Left ventricle myocardium inferior (tissue), 1 donor: ENCODE measurements around the gene P4HA1. TPM values are rescaled to one million over a fixed set of nuclear protein-coding genes. Genes with fewer than 3 reads are reported as not detected.

Experiments
- DNase-seq: peaks from one replicate; pipeline ENCODE4 v3.0.0-alpha.2; 2020
- H3K27ac ChIP-seq: fragments of 200-600 bp; replicated peaks from 2 replicates; pipeline ENCODE4 v1.8.0; 2021
- H3K27me3 ChIP-seq: fragments of 200-600 bp; 2 replicates; pipeline ENCODE4 v1.8.0; 2021; ENCODE audit warnings: low read depth
- H3K36me3 ChIP-seq: fragments of 200-600 bp; 2 replicates; pipeline ENCODE4 v1.8.0; 2021
- H3K4me1 ChIP-seq: fragments of 200-600 bp; 2 replicates; pipeline ENCODE4 v1.8.0; 2021
- H3K4me3 ChIP-seq: fragments of 200-600 bp; 2 replicates; pipeline ENCODE4 v1.8.0; 2021; ENCODE audit warnings: mild to moderate bottlenecking, moderate library complexity
- H3K9me3 ChIP-seq: fragments of 200-600 bp; replicated peaks from 2 replicates; pipeline ENCODE4 v1.8.0; 2021
- CTCF ChIP-seq: fragments of 200-600 bp; IDR thresholded peaks from 2 replicates; pipeline ENCODE4 v1.8.0; 2021; ENCODE audit warnings: antibody characterized with exemption, mild to moderate bottlenecking, borderline replicate concordance
- intact Hi-C: fragments of 100-400 bp; cut with micrococcal nuclease; formaldehyde crosslinking; loops from one replicate; pipeline ENCODE4 v1.11.0; 2022
- long read RNA-seq: library from polyadenylated mRNA; unstranded; transcript quantifications from one replicate; pipeline ENCODE4 v2.0.0, GENCODE V29; 2021
- total RNA-seq: library from RNA; stranded (reverse); fragmentation: NEBNext Ultra II Directional; extraction: Animal tissue kit (Norgen Biotek cat#: 25700); gene quantifications from one replicate; pipeline ENCODE4 v1.2.1, GENCODE V29; 2021
- donor health status: DM: no; HTN: yes; CAD: no; lungs with severe emphysema.

P4HA1 gene
- 97.1 TPM for total RNA-seq
- long read RNA-seq, transcript P4HA1-203 (15 exons, 2,727 nt) = minor isoform, 73 of 169 reads
- long read RNA-seq, transcript P4HA1-202 (15 exons, 2,727 nt) = major isoform, 79 of 169 reads
- long read RNA-seq, partial matches to known transcripts = 4 of 169 reads
- long read RNA-seq, other reads (novel, unspliced or antisense) = 13 of 169 reads

- intact Hi-C loops = no loop called here
- peaks cover 63% of the 10 kb centered on the region for H3K4me1 ChIP-seq
- DNase-seq = peak; percentile 100
Observed at GRCh38 chr10:73096449-73097304, at the start of gene P4HA1. Gene P4HA1 (minus strand): TSS chr10:73096866. CDS start chr10:73074883, 21,983 bp downstream.

DNA sequence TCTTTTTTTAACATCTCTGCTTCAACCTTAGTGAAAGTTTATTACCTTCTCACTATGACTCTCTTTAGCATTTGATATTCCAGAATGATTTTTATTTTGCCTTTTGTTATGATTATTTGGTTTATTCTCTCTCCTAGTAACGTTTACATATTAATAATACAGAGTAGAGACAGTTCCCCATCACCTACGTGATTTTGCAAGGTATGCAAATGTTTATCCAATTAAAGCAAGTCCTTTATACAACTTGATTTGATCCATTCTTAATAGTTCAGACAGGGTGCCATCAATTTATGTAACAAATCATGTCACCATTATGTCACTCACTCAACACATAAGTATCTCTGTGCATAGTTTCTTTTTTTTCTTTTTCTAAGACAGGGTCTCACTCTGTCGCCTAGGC is 44.9 kb upstream of the P4HA1 start:
- TF ChIP-seq CTCF = no peak
- H3K9me3 ChIP-seq = no peaks in the 10 kb centered on the region
- no peak overlapping the region for H3K4me3 ChIP-seq
- peaks cover 100% of the 10 kb centered on the region for H3K36me3 ChIP-seq
- intact Hi-C loops = no loop called here
- no peak for DNase-seq
- no peaks in the 10 kb centered on the region for H3K27me3 ChIP-seq
- no peak overlapping the region for H3K27ac ChIP-seq
- no peaks in the 10 kb centered on the region for H3K4me1 ChIP-seq

More at GRCh38 chr10:73096449-73097304, at the start of gene P4HA1:
- peak within 1 kb of the TSS; percentile 78 for H3K4me3 ChIP-seq
- peak; percentile 73 for TF ChIP-seq CTCF
- H3K27ac ChIP-seq = peak within 1 kb of the TSS; percentile 95
- no peaks in the 10 kb centered on the region for H3K27me3 ChIP-seq
- no peaks in the 10 kb centered on the region for H3K9me3 ChIP-seq
- peaks cover 8% of the 10 kb centered on the region for H3K36me3 ChIP-seq

- no peaks in the 10 kb centered on the region for H3K9me3 ChIP-seq
- no peak overlapping the region for H3K4me3 ChIP-seq
- no peaks in the 10 kb centered on the region for H3K27me3 ChIP-seq
- H3K27ac ChIP-seq = no peak overlapping the region
- intact Hi-C loops = no loop called here
- no peak for TF ChIP-seq CTCF
- H3K36me3 ChIP-seq = peaks cover 100% of the 10 kb centered on the region
- H3K4me1 ChIP-seq = no peaks in the 10 kb centered on the region
- DNase-seq = no peak
Observed at GRCh38 chr10:73139251-73139650, 42.6 kb upstream of the P4HA1 start.

- Histone ChIP-seq H3K4me3 (no peak overlapping the region), H3K27me3 (no peaks in the 10 kb centered on the region), H3K4me1 (peaks cover 11% of the 10 kb centered on the region), H3K36me3 (peaks cover 100% of the 10 kb centered on the region), H3K9me3 (no peaks in the 10 kb centered on the region), H3K27ac (no peak overlapping the region)
- DNase-seq = no peak
- no peak for TF ChIP-seq CTCF
- intact Hi-C loops = no loop called here
Observed at GRCh38 chr10:73136627-73137026, 40.0 kb upstream of the P4HA1 start.

- no peak for TF ChIP-seq CTCF
- Histone ChIP-seq H3K36me3 (peaks cover 100% of the 10 kb centered on the region), H3K4me1 (peaks cover 12% of the 10 kb centered on the region), H3K27me3 (no peaks in the 10 kb centered on the region), H3K9me3 (no peaks in the 10 kb centered on the region), H3K4me3 (no peak overlapping the region), H3K27ac (no peak overlapping the region)
- no peak for DNase-seq
- intact Hi-C loops = no loop called here
Observed at GRCh38 chr10:73134727-73135126, 38.1 kb upstream of the P4HA1 start.
